Testis (tissue), 2 donors: ENCODE data around the gene SWSAP1.
"Not testable (repeated sequence)": the region's sequence is repeated elsewhere in the genome, so short reads cannot be mapped to it uniquely, and the experiment has no call there.

ENCODE experiments used
- CTCF ChIP-seq, 3 experiments: fragments of 450-650 bp in 2 of 3; fragments of 200-600 bp in 1 of 3; sonication (generic) in 1 of 3; IDR thresholded peaks; one replicate each; pipeline ENCODE4 v1.5.1; 2016 to 2019; ENCODE audit warnings: antibody characterized with exemption in 3 of 3, mild to moderate bottlenecking in 2 of 3, moderate library complexity in 1 of 3
- POLR2A ChIP-seq: fragments of 450-650 bp; IDR thresholded peaks from one replicate; pipeline ENCODE4 v1.6.1; 2017; ENCODE audit warnings: antibody characterized with exemption, mild to moderate bottlenecking, moderate library complexity

- not testable (repeated sequence) for TF ChIP-seq POLR2A; CTCF (IDR thresholded peaks at IDR 0.05)
Measured at GRCh38 chr19:11333838-11334237, 40.6 kb upstream of the SWSAP1 start.
